Prostate gland (tissue), 2 donors: ENCODE data around the gene PFDN1.

ENCODE experiments used
- CTCF ChIP-seq, 4 experiments: fragments of 200-600 bp in 2 of 4; fragments of 450-650 bp in 2 of 4; sonication (generic) in 2 of 4; IDR thresholded peaks; 1 replicate in 3 of 4; 2 replicates in 1 of 4; pipeline ENCODE4 v1.5.1; 2016 to 2019; ENCODE audit warnings: antibody characterized with exemption in 4 of 4, mild to moderate bottlenecking in 2 of 4, moderate library complexity in 2 of 4
- POLR2A ChIP-seq: fragments of 450-650 bp; IDR thresholded peaks from one replicate; pipeline ENCODE4 v1.6.1; 2016; ENCODE audit warnings: antibody characterized with exemption, mild to moderate bottlenecking
- POLR2AphosphoS5 ChIP-seq: sonication (generic); formaldehyde crosslinking; IDR thresholded peaks from one replicate; pipeline ENCODE4 v1.6.1; 2017; ENCODE audit warnings: antibody characterized with exemption

DNA sequence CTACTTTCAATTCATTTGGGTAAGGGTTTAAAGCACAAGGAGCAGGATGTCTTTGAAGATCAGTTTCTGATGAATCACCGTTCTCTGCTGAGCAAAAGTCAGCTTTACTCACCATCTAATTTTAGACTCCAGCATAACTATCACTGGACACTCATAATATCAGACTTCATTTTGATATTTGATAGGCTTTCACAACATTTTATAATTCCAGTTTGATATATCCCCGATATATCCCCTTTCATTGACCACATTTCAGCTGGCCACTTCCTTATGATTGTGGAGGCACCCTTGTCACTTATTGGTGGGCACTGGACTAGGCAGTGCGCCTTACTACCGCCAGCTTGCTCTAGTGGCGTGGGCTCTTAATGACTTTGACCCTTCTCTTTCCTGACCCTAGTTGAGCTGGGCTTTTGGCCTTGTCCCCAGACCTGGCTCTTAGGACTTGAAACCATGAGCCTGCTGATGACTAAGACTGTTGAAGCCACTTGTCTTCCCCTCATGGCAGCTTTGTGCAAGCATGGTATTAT, 81.1 kb downstream of the PFDN1 start:
- TF ChIP-seq CTCF (IDR thresholded peaks at IDR 0.05) (no peak), POLR2AphosphoS5 (no peak), POLR2A (no peak)
